OCI-LY7 (cell line): Measurements from ENCODE around the gene EPB41L2.
"Not testable (repeated sequence)": the region's sequence is repeated elsewhere in the genome, so short reads cannot be mapped to it uniquely, and the experiment has no call there.

Source experiments
- EZH2phosphoT487 ChIP-seq: fragments of 200-600 bp; sonication (generic); IDR thresholded peaks from 2 replicates; pipeline ENCODE4 v1.6.1; 2018; ENCODE audit warnings: low read depth, borderline replicate concordance, mild to moderate bottlenecking, mixed run types, antibody characterized with exemption, low read length, moderate library complexity, mixed read lengths
- TF ChIP-seq, protein P1 (sequence below): fragments of 200-600 bp; sonication (generic); conservative IDR thresholded peaks from 2 replicates; pipeline ENCODE4 v1.5.1; 2014; ENCODE audit warnings: mild to moderate bottlenecking, antibody characterized with exemption, low read length, moderate library complexity, mixed read lengths

DNA sequence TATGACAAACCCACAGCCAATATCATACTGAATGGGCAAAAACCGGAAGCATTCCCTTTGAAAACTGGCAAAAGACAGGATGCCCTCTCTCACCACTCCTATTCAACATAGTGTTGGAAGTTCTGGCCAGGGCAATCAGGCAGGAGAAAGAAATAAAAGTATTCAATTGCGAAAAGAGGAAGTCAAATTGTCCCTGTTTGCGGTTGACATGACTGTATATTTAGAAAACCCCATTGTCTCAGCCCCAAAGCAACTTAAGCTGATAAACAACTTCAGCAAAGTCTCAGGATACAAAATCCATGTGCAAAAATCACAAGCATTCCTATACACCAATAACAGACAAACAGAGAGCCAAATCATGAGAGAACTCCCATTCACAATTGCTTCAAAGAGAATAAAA is 27.3 kb upstream of the EPB41L2 start:
- TF ChIP-seq, protein P1, sequence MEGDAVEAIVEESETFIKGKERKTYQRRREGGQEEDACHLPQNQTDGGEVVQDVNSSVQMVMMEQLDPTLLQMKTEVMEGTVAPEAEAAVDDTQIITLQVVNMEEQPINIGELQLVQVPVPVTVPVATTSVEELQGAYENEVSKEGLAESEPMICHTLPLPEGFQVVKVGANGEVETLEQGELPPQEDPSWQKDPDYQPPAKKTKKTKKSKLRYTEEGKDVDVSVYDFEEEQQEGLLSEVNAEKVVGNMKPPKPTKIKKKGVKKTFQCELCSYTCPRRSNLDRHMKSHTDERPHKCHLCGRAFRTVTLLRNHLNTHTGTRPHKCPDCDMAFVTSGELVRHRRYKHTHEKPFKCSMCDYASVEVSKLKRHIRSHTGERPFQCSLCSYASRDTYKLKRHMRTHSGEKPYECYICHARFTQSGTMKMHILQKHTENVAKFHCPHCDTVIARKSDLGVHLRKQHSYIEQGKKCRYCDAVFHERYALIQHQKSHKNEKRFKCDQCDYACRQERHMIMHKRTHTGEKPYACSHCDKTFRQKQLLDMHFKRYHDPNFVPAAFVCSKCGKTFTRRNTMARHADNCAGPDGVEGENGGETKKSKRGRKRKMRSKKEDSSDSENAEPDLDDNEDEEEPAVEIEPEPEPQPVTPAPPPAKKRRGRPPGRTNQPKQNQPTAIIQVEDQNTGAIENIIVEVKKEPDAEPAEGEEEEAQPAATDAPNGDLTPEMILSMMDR, result not testable (repeated sequence)
- TF ChIP-seq EZH2phosphoT487, result not testable (repeated sequence)
